ENCODE measurements around the gene C12orf76. TPM values are rescaled to one million over a fixed set of nuclear protein-coding genes. Genes with fewer than 3 reads are reported as not detected.

The C12orf76 gene
- total RNA-seq, 4 donors from 2014 or later: 19.4 to 29.7 (median 22.5) TPM

- WGBS, 2 donors: 3 to 4% methylated on average over 17 of the region's 17 CpGs
- TF ChIP-seq POLR2A (IDR thresholded peaks at IDR 0.05) (no peak), EP300 (IDR thresholded peaks at IDR 0.05) (no peak), CTCF (IDR thresholded peaks at IDR 0.05) (no peak)
- H3K4me1 ChIP-seq: peaks cover 0 to 42% (median 28%) of the 10 kb centered on the region in 4 donors
- peaks cover 0 to 10% (median 0%) of the 10 kb centered on the region in 3 donors for H3K36me3 ChIP-seq
- H3K27ac ChIP-seq: peak overlapping the region; percentile 71 to 89 (median 78)
- no peaks in the 10 kb centered on the region for H3K9me3 ChIP-seq
- no peak for DNase-seq (ENCODE audit: low spot score in 2 of 2)
- peak overlapping the region; percentile 83 to 96 (median 94) for H3K4me3 ChIP-seq
- no peaks in the 10 kb centered on the region for H3K27me3 ChIP-seq
These were observed 48.3 kb downstream of the C12orf76 start for GRCh38 chr12:109999983-110000505.

GRCh38 chr12:109999649-109999971 lies 48.7 kb downstream of the C12orf76 start:
- Histone ChIP-seq H3K9me3 (no peaks in the 10 kb centered on the region), H3K27me3 (no peaks in the 10 kb centered on the region), H3K4me1 (peaks cover 0 to 46% (median 32%) of the 10 kb centered on the region in 4 donors), H3K36me3 (peaks cover 0 to 10% (median 0%) of the 10 kb centered on the region in 3 donors), H3K4me3 (peak overlapping the region; percentile 83 to 96 (median 94)), H3K27ac (peak overlapping the region; percentile 71 to 89 (median 78))
- WGBS, 2 donors: 0% methylated on average over 7 to 27 of the region's 27 CpGs
- TF ChIP-seq EP300 (IDR thresholded peaks at IDR 0.05) (no peak), CTCF (IDR thresholded peaks at IDR 0.05) (no peak), POLR2A (IDR thresholded peaks at IDR 0.05) (no peak)
- no peak for DNase-seq (ENCODE audit: low spot score in 2 of 2)

GRCh38 chr12:109998904-109999648 lies 49.2 kb downstream of the C12orf76 start, which contains the start of gene ANKRD13A:
TSS of gene ANKRD13A (plus strand) at chr12:109999430. CDS start at chr12:109999689, 259 bp downstream.
- H3K4me3 ChIP-seq: peak within 1 kb of the TSS; percentile 83 to 96 (median 94)
- DNase-seq (ENCODE audit: low spot score in 2 of 2): peak; percentile 69 to 88
- no peaks in the 10 kb centered on the region for H3K27me3 ChIP-seq
- H3K4me1 ChIP-seq: peaks cover 0 to 52% (median 34%) of the 10 kb centered on the region in 4 donors
- no peaks in the 10 kb centered on the region for H3K9me3 ChIP-seq
- H3K27ac ChIP-seq: peak within 1 kb of the TSS; percentile 71 to 89 (median 78)
- peaks cover 0 to 10% (median 0%) of the 10 kb centered on the region in 3 donors for H3K36me3 ChIP-seq
- peak in 2 of 5 experiments; percentile 54 to 65 for TF ChIP-seq CTCF (IDR thresholded peaks at IDR 0.05)
- peak; percentile 82 to 93 for TF ChIP-seq EP300 (IDR thresholded peaks at IDR 0.05)
- peak; percentile 71 to 72 for TF ChIP-seq POLR2A (IDR thresholded peaks at IDR 0.05)
- 0 to 1% methylated on average over 12 to 62 of the region's 62 CpGs for WGBS, 2 donors

- no peak for DNase-seq (ENCODE audit: low spot score in 2 of 2)
- Histone ChIP-seq H3K36me3 (peaks cover 0 to 9% (median 0%) of the 10 kb centered on the region in 3 donors), H3K9me3 (no peaks in the 10 kb centered on the region), H3K4me1 (peaks cover 0 to 59% (median 40%) of the 10 kb centered on the region in 4 donors), H3K27ac (peak overlapping the region in 3 of 4 donors; percentile 71 to 89 (median 84)), H3K27me3 (no peaks in the 10 kb centered on the region), H3K4me3 (peak overlapping the region; percentile 83 to 96 (median 94))
- TF ChIP-seq POLR2A (IDR thresholded peaks at IDR 0.05) (no peak), EP300 (IDR thresholded peaks at IDR 0.05) (no peak), CTCF (IDR thresholded peaks at IDR 0.05) (no peak)
- 55% methylated on average over 9 of the region's 9 CpGs for WGBS, 2 donors
These were observed 50.0 kb downstream of the C12orf76 start for GRCh38 chr12:109998241-109998903.

Measured in tibial nerve (tissue), 4 donors.